HG03045 (cell line): Measurements from ENCODE around the gene CD46.
"Not testable (repeated sequence)": the region's sequence is repeated elsewhere in the genome, so short reads cannot be mapped to it uniquely, and the experiment has no call there.

ENCODE experiments used
- ATAC-seq: cut with Tn5 transposase; IDR thresholded peaks from one replicate; pipeline ENCODE4 v1.9.1; 2021; ENCODE audit warnings: mild to moderate bottlenecking, moderate library complexity; ENCODE audit not compliant: unreplicated experiment

The CD46 gene

DNA sequence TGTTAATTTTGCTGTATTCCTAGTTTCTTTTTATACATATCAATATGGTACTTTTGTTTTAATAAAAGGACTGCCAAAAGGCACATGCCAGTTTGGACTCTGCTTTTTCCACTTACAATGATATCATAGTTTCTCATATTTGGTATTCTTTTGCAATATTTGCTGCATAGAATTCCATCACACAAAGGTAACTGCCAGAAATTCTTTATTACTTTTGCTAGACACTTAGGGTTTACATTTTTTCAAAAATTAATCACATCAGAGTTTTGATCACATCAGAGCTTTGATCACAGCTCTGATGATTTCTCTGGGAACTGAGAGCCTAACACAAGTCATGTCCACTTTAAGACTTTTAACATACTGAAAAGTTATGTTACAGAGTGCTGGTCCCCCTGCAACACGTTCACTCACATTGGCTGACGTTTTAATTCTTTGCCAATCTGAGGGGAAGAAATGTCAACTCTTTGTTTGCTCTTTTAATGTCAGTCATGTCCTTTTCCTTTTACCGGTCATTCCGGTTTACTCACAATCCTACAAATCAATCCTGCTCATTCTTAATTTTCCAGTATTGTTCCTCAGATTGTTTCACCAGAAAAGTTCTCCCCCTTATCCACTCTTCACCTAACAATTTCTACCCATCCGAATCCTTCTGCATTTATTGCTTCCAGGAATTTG, 1.1 kb upstream of the CD46 start:
- no peak for ATAC-seq

- ATAC-seq, result peak; percentile 3
These were observed 428 bp upstream of the CD46 start for GRCh38 chr1:207751463-207751789.

- peak; percentile 39 for ATAC-seq
These were observed 673 bp downstream of the CD46 start for GRCh38 chr1:207752456-207752998.

DNA sequence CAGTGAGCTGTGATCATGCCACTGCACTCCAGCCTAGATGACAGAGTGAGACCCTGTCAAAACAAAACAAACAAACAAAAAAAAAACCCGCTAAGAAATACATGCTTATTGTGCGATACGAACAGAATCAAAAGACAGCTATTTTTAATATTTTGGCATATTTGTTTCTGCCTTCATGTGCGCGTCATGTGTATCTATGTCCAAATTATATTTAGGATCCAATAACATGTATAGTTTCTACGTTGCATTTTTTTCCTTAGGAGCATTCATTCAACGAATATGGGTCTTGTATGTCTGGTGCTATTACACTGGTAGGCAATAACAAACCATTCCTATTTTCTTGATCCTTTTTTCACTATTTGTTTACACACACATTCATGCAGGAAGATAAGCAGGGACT, 1.8 kb downstream of the CD46 start:
- no peak for ATAC-seq

- no peak for ATAC-seq
These were observed 2.2 kb downstream of the CD46 start for GRCh38 chr1:207754011-207754410.

DNA sequence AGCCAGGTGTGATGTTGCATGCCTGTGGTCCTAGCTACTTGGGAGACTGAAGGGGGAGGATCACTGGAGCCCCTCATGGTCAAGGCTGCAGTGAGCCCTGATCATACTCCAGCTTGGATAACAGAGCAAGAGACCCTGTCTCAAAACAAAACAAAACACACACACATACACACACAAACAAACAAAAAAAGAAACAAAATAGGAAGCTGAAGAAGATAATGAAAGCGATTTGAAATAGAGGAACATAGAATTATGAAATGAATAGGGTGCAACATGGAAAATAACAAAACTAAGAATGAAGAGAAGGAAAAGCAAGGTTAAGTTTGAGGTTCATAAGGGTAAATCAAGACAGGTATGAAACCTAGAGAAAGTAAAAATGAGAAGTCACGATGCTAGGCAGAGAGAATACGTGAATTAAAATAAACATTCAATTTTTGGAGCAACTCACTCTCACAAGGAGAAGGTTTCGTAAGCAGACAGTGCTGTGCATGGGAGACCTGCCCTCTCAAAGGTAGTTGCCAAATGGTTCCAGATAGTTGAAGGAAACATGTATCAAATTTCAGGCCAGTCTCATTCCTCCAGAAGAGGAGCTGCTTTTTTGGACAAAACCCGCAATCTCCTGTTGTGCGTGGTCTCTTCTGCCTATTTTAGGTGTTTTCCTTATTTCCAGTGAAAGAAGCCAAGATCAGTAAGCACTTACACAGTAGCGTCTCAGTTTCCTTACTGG, 3.3 kb downstream of the CD46 start:
- ATAC-seq, result no peak

- no peak for ATAC-seq
These were observed 4.2 kb downstream of the CD46 start for GRCh38 chr1:207755846-207756693.

GRCh38 chr1:207762622-207763021, 10.8 kb downstream of the CD46 start:
- no peak for ATAC-seq

DNA sequence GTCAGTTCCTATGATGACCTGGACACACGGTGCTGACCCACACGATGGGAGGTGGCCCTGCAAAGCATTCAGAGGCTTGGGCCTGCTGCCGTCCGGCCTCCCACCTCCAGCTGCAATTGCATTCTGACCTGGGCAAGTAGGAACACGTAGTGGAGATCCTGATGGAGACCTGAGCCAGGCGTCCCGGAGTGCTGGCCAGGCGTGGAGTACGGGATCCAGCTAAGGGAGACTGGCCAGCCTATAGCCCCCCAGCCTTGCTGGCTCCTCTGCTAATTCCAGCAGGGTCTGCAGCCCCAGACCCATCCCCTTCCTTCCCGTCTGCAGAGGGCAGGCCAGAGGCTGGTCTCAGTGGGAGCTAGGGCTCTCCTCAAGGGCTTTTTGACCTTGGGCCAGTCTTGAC, 11.2 kb downstream of the CD46 start:
- no peak for ATAC-seq

- no peak for ATAC-seq
These were observed 12.1 kb downstream of the CD46 start for GRCh38 chr1:207763972-207764371.

GRCh38 chr1:207766569-207766968, 14.7 kb downstream of the CD46 start:
- no peak for ATAC-seq

DNA sequence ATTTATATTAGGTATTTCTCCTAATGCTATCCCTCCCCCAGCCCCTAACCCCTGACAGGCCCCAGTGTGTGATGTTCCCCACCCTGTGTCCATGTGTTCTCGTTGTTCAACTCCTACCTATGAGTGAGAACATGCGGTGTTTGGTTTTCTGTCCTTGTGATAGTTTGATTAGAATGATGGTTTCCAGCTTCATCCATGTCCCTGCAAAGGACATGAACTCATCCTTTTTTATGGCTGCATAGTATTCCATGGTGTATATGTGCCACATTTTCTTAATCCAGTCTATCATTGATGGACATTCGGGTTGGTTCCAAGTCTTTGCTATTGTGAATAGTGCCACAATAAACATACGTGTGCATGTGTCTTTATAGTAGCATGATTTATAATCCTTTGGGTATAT, 18.7 kb downstream of the CD46 start:
- not testable (repeated sequence) for ATAC-seq

GRCh38 chr1:207776045-207776444, 24.2 kb downstream of the CD46 start:
- not testable (repeated sequence) for ATAC-seq

DNA sequence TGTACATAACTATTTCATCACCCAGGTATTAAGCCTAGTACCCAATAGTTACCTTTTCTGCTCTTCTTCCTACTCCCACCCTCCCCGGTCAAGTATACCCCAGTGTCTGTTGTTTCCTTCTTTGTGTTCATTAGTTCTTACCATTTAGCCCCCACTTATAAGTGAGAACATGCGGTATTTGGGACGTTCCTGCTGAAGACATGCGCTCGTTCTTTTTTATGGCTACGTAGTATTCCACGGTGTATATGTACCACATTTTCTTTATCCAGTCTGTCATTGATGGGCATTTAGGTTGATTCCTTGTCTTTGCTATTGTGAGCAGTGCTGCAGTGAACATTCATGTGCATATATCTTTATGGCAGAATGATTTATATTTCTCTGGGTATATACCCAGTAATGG, 25.6 kb downstream of the CD46 start:
- ATAC-seq, result not testable (repeated sequence)

DNA sequence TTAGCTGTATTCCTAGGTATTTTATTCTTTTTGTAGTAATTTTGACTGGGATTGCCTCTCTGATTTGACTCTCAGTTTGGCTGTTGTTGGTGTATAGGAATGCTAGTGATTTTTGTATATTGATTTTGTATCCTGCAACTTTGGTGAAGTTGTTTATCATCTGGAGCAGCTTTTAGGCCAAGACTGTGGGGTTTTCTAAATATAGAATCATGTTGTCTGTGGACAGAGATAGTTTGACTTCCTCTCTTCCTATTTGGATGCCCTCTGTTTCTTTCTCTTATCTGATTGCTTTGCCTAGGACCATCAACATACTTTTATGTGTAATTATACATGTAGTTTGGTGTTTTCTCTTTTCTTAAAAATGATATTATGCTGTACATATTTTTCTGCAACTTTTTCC, 27.2 kb downstream of the CD46 start:
- ATAC-seq, result no peak

- no peak for ATAC-seq
These were observed 29.5 kb downstream of the CD46 start for GRCh38 chr1:207781312-207781711.

GRCh38 chr1:207787776-207788175, 35.9 kb downstream of the CD46 start:
- ATAC-seq, result no peak

DNA sequence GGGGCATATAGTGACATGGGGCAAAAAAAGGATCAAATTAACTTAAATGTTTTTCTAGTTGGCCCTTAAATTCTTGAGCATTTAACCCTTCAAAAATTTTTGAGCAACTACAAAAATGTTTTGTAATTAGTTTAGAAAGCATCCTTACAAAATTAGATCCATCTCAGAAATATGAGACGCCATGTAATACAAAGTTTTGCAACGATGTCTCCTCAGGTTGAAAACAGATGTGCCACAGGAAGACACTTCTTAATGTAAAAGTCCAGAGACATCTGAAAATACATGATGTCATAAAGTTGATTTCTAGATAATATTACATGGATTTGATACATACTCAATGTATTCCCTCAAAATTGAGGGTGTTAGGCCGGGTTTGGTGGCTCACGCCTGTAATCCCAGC, 37.5 kb downstream of the CD46 start:
- no peak for ATAC-seq

- no peak for ATAC-seq
These were observed 38.2 kb downstream of the CD46 start for GRCh38 chr1:207789792-207790787.

GRCh38 chr1:207791290-207791689, 39.4 kb downstream of the CD46 start:
- ATAC-seq, result no peak
